HUES6 (cell line): ENCODE measurements around the gene WARS2.
"Not testable (repeated sequence)": the region's sequence is repeated elsewhere in the genome, so short reads cannot be mapped to it uniquely, and the experiment has no call there.

Source experiments
- H3K27ac ChIP-seq: 2 replicates; pipeline ENCODE4 v1.7.0; 2013; ENCODE audit warnings: low read depth, mild to moderate bottlenecking, low read length, inconsistent platforms
- H3K27me3 ChIP-seq: 2 replicates; pipeline ENCODE4 v1.6.1; 2013; ENCODE audit warnings: low read length; ENCODE audit not compliant: control insufficient read depth, insufficient read depth
- H3K36me3 ChIP-seq: 2 replicates; pipeline ENCODE4 v1.6.1; 2013; ENCODE audit warnings: low read length; ENCODE audit not compliant: control insufficient read depth, insufficient read depth
- H3K4me1 ChIP-seq: 2 replicates; pipeline ENCODE4 v1.6.1; 2013; ENCODE audit warnings: low read length; ENCODE audit not compliant: control insufficient read depth, insufficient read depth
- H3K4me3 ChIP-seq: 2 replicates; pipeline ENCODE4 v1.5.1; 2013; ENCODE audit warnings: low read depth, low read length
- H3K9ac ChIP-seq: one replicate; pipeline ENCODE4 v1.6.1; 2013; ENCODE audit warnings: mild to moderate bottlenecking, low read length
- H3K9me3 ChIP-seq: 2 replicates; pipeline ENCODE4 v1.6.1; 2013; ENCODE audit warnings: low read depth, low read length; ENCODE audit not compliant: control insufficient read depth, insufficient read depth

The WARS2 gene

GRCh38 chr1:119139857-119140176 is 636 bp downstream of the WARS2 start:
- H3K27ac ChIP-seq, result no peak overlapping the region
- no peaks in the 10 kb centered on the region for H3K36me3 ChIP-seq
- peak overlapping the region; percentile 73 for H3K4me3 ChIP-seq
- no peaks in the 10 kb centered on the region for H3K9me3 ChIP-seq
- H3K9ac ChIP-seq, result peak overlapping the region; percentile 91
- H3K4me1 ChIP-seq, result peaks cover 4% of the 10 kb centered on the region
- no peaks in the 10 kb centered on the region for H3K27me3 ChIP-seq

GRCh38 chr1:119139403-119139802 is 1.1 kb downstream of the WARS2 start:
- Histone ChIP-seq H3K36me3 (no peaks in the 10 kb centered on the region), H3K9me3 (no peaks in the 10 kb centered on the region), H3K27me3 (no peaks in the 10 kb centered on the region), H3K9ac (peak overlapping the region; percentile 91), H3K4me3 (peak overlapping the region; percentile 73), H3K27ac (no peak overlapping the region), H3K4me1 (peaks cover 4% of the 10 kb centered on the region)

DNA sequence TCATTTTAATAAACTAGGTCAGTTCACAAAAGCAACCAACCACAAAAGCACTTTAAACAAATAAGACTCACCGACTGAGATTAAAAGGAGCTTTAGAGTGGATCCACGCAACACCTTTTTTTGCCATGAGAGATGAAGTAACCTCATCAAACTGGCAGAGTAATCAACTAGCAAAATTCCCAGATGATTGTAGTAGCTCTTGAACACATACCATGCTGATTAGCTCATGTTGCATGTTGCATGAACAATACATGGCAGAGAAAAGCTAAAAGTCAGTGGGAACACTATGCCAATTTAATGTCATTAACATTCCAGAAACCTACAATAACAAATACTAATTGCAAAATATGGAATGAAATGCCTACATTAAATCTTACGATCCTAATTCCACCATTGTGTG is 4.1 kb downstream of the WARS2 start:
- Histone ChIP-seq H3K9ac (no peak overlapping the region), H3K4me3 (no peak overlapping the region), H3K27ac (no peak overlapping the region), H3K27me3 (no peaks in the 10 kb centered on the region), H3K9me3 (no peaks in the 10 kb centered on the region), H3K36me3 (no peaks in the 10 kb centered on the region), H3K4me1 (peaks cover 4% of the 10 kb centered on the region)

GRCh38 chr1:119133987-119134386 is 6.5 kb downstream of the WARS2 start:
- Histone ChIP-seq H3K9ac (no peak overlapping the region), H3K4me1 (no peaks in the 10 kb centered on the region), H3K36me3 (no peaks in the 10 kb centered on the region), H3K27me3 (no peaks in the 10 kb centered on the region), H3K27ac (no peak overlapping the region), H3K9me3 (no peaks in the 10 kb centered on the region), H3K4me3 (no peak overlapping the region)

GRCh38 chr1:119132179-119132578 is 8.3 kb downstream of the WARS2 start:
- no peaks in the 10 kb centered on the region for H3K27me3 ChIP-seq
- no peak overlapping the region for H3K4me3 ChIP-seq
- H3K9me3 ChIP-seq, result no peaks in the 10 kb centered on the region
- H3K36me3 ChIP-seq, result no peaks in the 10 kb centered on the region
- no peak overlapping the region for H3K27ac ChIP-seq
- H3K9ac ChIP-seq, result no peak overlapping the region
- no peaks in the 10 kb centered on the region for H3K4me1 ChIP-seq

DNA sequence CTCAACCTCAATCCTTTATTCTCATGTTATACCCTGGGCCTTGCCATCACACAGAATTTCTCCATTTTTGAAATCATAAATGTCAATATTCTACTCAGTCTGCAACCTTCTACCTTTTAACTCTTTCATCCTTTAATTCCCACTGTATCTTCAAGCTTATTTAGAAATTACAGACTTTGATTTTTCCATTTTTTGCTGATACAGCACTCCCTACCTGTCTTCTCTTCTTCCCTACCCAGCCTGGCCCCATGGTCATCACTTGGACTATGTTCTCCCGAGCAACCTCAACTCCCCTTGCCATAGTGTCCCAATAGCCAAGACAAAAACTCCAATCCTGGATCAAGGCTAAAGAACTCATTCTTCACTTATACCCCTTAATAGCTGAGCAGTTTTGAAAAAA is 14.6 kb downstream of the WARS2 start:
- H3K27me3 ChIP-seq, result no peaks in the 10 kb centered on the region
- H3K9me3 ChIP-seq, result no peaks in the 10 kb centered on the region
- no peak overlapping the region for H3K27ac ChIP-seq
- no peaks in the 10 kb centered on the region for H3K4me1 ChIP-seq
- no peak overlapping the region for H3K9ac ChIP-seq
- no peaks in the 10 kb centered on the region for H3K36me3 ChIP-seq
- no peak overlapping the region for H3K4me3 ChIP-seq

GRCh38 chr1:119124764-119125163 is 15.7 kb downstream of the WARS2 start:
- no peaks in the 10 kb centered on the region for H3K9me3 ChIP-seq
- no peaks in the 10 kb centered on the region for H3K4me1 ChIP-seq
- H3K27me3 ChIP-seq, result no peaks in the 10 kb centered on the region
- H3K36me3 ChIP-seq, result no peaks in the 10 kb centered on the region
- no peak overlapping the region for H3K4me3 ChIP-seq
- H3K27ac ChIP-seq, result no peak overlapping the region
- no peak overlapping the region for H3K9ac ChIP-seq

DNA sequence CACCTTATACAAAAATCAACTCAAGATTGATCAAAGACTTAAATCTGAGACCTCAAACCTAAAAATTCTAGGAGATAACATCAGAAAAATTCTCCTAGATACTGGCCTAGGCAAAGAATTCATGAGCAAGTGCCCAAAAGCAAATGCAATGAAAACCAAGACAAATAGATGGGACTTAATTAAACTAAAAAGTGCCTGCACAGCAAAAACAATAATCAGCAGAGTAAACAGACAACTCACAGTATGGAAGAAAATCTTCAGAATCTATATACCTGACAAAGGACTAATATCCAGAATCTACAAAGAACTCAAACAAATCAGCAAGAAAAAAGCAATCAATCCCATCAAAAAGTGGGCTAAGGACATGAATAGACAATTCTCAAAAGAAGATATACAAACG is 18.6 kb downstream of the WARS2 start:
- not testable (repeated sequence) for H3K27me3 ChIP-seq, H3K9ac ChIP-seq, H3K27ac ChIP-seq, H3K4me3 ChIP-seq, H3K4me1 ChIP-seq, H3K9me3 ChIP-seq, H3K36me3 ChIP-seq

GRCh38 chr1:119116725-119117124 is 23.7 kb downstream of the WARS2 start:
- Histone ChIP-seq H3K9me3 (no peaks in the 10 kb centered on the region), H3K4me3 (no peak overlapping the region), H3K36me3 (no peaks in the 10 kb centered on the region), H3K27me3 (no peaks in the 10 kb centered on the region), H3K4me1 (peaks cover 13% of the 10 kb centered on the region; the same call in 1 of the 2 replicates), H3K27ac (no peak overlapping the region), H3K9ac (no peak overlapping the region)

DNA sequence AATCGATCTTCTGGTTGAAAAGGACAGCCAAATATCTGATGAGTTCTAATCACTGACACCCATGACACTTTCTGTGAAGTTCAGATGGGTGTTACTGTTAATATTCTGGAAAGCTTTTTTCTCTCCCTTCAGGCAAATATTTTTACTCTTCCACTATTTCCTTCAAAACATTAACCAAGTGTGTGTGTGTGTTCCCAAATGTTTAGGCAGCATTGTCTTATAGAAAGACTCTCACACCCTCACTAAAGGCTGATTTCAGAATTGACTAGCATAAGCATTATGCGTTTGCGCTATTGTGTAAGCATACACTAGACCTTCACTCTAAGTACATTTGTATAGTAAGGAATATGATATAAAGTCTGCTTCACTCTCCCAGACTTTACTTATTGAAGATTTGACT is 24.7 kb downstream of the WARS2 start:
- H3K9ac ChIP-seq, result no peak overlapping the region
- H3K27ac ChIP-seq, result no peak overlapping the region
- no peaks in the 10 kb centered on the region for H3K36me3 ChIP-seq
- H3K9me3 ChIP-seq, result no peaks in the 10 kb centered on the region
- no peaks in the 10 kb centered on the region for H3K27me3 ChIP-seq
- peaks cover 13% of the 10 kb centered on the region; the same call in 1 of the 2 replicates for H3K4me1 ChIP-seq
- no peak overlapping the region for H3K4me3 ChIP-seq

DNA sequence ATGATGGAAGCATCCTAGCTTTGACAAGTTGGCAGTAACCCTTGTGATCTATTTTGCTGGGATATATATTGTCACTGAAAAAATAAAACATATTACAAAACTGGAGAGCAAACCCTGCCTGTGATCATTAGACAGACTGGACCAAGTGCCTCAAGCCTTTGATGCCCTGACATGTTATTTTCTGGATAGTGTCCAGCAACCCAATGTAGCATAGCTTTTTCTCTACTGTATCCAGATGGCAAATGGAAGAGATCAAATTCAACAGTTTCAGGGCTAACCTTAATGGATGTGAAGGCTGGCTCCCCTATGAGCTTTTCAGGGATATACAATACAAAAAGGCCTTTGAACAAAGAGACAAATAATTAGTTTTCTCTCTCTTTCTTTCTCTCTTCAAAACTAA is 25.1 kb downstream of the WARS2 start:
- Histone ChIP-seq H3K27me3 (no peaks in the 10 kb centered on the region), H3K4me3 (no peak overlapping the region), H3K9ac (no peak overlapping the region), H3K9me3 (no peaks in the 10 kb centered on the region), H3K27ac (no peak overlapping the region), H3K4me1 (peaks cover 13% of the 10 kb centered on the region; the same call in 1 of the 2 replicates), H3K36me3 (no peaks in the 10 kb centered on the region)

DNA sequence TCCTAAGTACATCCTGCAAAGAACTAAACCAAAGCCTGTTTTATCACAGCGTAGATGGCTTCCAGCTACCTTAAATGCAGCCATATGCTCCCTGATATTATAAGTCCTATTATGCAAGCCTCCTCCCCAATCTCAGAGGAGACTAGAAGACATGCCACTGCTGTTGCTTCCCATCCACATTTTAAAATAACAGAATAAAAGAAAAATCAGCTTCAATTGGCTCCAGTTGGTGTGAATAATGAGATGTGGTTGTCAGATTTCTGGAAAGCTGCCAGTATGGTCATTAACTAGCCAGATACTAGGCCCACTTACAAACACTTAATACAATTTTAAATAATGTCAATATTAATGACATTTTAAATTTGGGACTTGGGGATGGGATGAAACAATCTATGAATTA is 25.7 kb downstream of the WARS2 start:
- H3K36me3 ChIP-seq, result no peaks in the 10 kb centered on the region
- H3K9me3 ChIP-seq, result no peaks in the 10 kb centered on the region
- H3K27ac ChIP-seq, result no peak overlapping the region
- peaks cover 13% of the 10 kb centered on the region; the same call in 1 of the 2 replicates for H3K4me1 ChIP-seq
- H3K4me3 ChIP-seq, result no peak overlapping the region
- no peak overlapping the region for H3K9ac ChIP-seq
- no peaks in the 10 kb centered on the region for H3K27me3 ChIP-seq
